Sigmoid colon (tissue), 4 donors: ENCODE data around the gene PLEKHM1.
"Not testable (repeated sequence)": the region's sequence is repeated elsewhere in the genome, so short reads cannot be mapped to it uniquely, and the experiment has no call there.

Experiments used
- EP300 ChIP-seq, 4 donors: sonication (generic); formaldehyde crosslinking; IDR thresholded peaks; one replicate each; pipeline ENCODE4 v1.6.1; 2017; ENCODE audit warnings: antibody characterized with exemption in 4 of 4
- POLR2A ChIP-seq, 2 donors: fragments of 450-650 bp; IDR thresholded peaks; one replicate each; pipeline ENCODE4 v1.6.1; 2016; ENCODE audit warnings: antibody characterized with exemption in 2 of 2, mild to moderate bottlenecking in 2 of 2, moderate library complexity in 2 of 2
- POLR2AphosphoS5 ChIP-seq, 4 donors: sonication (generic); formaldehyde crosslinking; IDR thresholded peaks; one replicate each; pipeline ENCODE4 v1.6.1; 2017; ENCODE audit warnings: antibody characterized with exemption in 4 of 4
- TF ChIP-seq, protein P1 (sequence below), 4 experiments: fragments of 450-650 bp in 3 of 4; fragments of 200-600 bp in 1 of 4; IDR thresholded peaks; one replicate each; pipeline ENCODE4 v1.5.1; 2016 to 2019; ENCODE audit warnings: antibody characterized with exemption in 4 of 4, mild to moderate bottlenecking in 3 of 4, moderate library complexity in 2 of 4

DNA sequence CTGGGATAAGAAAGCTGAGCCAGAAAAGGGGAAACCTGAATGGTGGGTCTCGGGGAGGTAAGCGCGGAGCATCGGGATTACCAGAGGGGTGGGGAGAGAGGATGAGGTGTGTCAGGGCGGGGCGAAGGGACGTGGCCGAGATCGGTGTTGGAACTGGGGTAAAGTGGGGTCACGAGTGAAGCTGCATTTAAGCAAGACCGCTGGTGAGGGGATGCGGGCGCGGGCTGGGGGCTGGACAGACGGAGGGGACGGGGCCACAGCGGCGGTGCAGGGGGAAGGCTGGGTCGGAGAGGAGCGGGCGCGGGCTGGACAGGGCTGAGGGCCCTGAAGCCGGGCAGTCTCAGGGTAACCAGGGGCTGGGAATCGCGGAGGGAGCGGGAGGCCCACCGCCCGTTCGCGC is 323 bp downstream of the PLEKHM1 start:
- TF ChIP-seq, protein P1, sequence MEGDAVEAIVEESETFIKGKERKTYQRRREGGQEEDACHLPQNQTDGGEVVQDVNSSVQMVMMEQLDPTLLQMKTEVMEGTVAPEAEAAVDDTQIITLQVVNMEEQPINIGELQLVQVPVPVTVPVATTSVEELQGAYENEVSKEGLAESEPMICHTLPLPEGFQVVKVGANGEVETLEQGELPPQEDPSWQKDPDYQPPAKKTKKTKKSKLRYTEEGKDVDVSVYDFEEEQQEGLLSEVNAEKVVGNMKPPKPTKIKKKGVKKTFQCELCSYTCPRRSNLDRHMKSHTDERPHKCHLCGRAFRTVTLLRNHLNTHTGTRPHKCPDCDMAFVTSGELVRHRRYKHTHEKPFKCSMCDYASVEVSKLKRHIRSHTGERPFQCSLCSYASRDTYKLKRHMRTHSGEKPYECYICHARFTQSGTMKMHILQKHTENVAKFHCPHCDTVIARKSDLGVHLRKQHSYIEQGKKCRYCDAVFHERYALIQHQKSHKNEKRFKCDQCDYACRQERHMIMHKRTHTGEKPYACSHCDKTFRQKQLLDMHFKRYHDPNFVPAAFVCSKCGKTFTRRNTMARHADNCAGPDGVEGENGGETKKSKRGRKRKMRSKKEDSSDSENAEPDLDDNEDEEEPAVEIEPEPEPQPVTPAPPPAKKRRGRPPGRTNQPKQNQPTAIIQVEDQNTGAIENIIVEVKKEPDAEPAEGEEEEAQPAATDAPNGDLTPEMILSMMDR (IDR thresholded peaks at IDR 0.05), result not testable (repeated sequence)
- not testable (repeated sequence) for TF ChIP-seq POLR2A, POLR2AphosphoS5, EP300 (IDR thresholded peaks at IDR 0.05)
